H9 (cell line): ENCODE measurements around the gene DFFB. TPM values are rescaled to one million over a fixed set of nuclear protein-coding genes. Genes with fewer than 3 reads are reported as not detected.
A peak's percentile ranks its signal among the peaks of the same experiment; 100 is the strongest.

Source experiments
- DNase-seq: peaks from one replicate; pipeline ENCODE4 v3.0.0-alpha.2; 2017
- H2AFZ ChIP-seq: one replicate; pipeline ENCODE4 v1.6.1; 2013; ENCODE audit warnings: mild to moderate bottlenecking, low read length, control low read depth, moderate library complexity
- H2AK5ac ChIP-seq: 2 replicates; pipeline ENCODE4 v1.6.1; 2013; ENCODE audit warnings: low read length, control low read depth, mixed read lengths; ENCODE audit not compliant: insufficient read length
- H2BK120ac ChIP-seq: one replicate; pipeline ENCODE4 v1.6.1; 2013; ENCODE audit warnings: low read depth, mild to moderate bottlenecking, low read length, control low read depth, inconsistent platforms; ENCODE audit not compliant: poor library complexity, severe bottlenecking
- H2BK12ac ChIP-seq: 2 replicates; pipeline ENCODE4 v1.6.1; 2013; ENCODE audit warnings: low read length, control low read depth, mixed read lengths, low read depth; ENCODE audit not compliant: insufficient read length
- H2BK15ac ChIP-seq: 2 replicates; pipeline ENCODE4 v1.6.1; 2013; ENCODE audit warnings: low read depth, low read length, control low read depth
- H2BK20ac ChIP-seq: one replicate; pipeline ENCODE4 v1.6.1; 2013; ENCODE audit warnings: low read depth, mild to moderate bottlenecking, low read length, control low read depth, inconsistent platforms; ENCODE audit not compliant: poor library complexity, severe bottlenecking
- H2BK5ac ChIP-seq: 2 replicates; pipeline ENCODE4 v1.6.1; 2013; ENCODE audit warnings: low read length, control low read depth, mixed read lengths; ENCODE audit not compliant: insufficient read length
- H3K14ac ChIP-seq: 2 replicates; pipeline ENCODE4 v1.6.1; 2013; ENCODE audit warnings: low read length, control low read depth; ENCODE audit not compliant: insufficient read depth
- H3K18ac ChIP-seq: 2 replicates; pipeline ENCODE4 v1.6.1; 2013; ENCODE audit warnings: low read depth, mild to moderate bottlenecking, mixed read lengths, low read length, control low read depth; ENCODE audit not compliant: insufficient read length
- H3K23ac ChIP-seq: 2 replicates; pipeline ENCODE4 v1.6.1; 2013; ENCODE audit warnings: low read length, control low read depth, mixed read lengths, low read depth; ENCODE audit not compliant: insufficient read length
- H3K23me2 ChIP-seq: 2 replicates; pipeline ENCODE4 v1.6.1; 2013; ENCODE audit warnings: low read depth, mild to moderate bottlenecking, mixed read lengths, low read length, control low read depth; ENCODE audit not compliant: insufficient read length, poor library complexity, severe bottlenecking
- H3K27ac ChIP-seq: 2 replicates; pipeline ENCODE4 v1.5.1; 2013; ENCODE audit warnings: low read length, control low read depth, mixed read lengths, low read depth; ENCODE audit not compliant: insufficient read length
- H3K27me3 ChIP-seq: 2 replicates; pipeline ENCODE4 v1.6.1; 2013; ENCODE audit warnings: low read length, control low read depth, inconsistent platforms; ENCODE audit not compliant: insufficient read depth
- H3K4ac ChIP-seq: 2 replicates; pipeline ENCODE4 v1.6.1; 2013; ENCODE audit warnings: low read depth, mild to moderate bottlenecking, control low read depth, inconsistent platforms, low read length, moderate library complexity
- H3K4me1 ChIP-seq: 2 replicates; pipeline ENCODE4 v1.6.1; 2013; ENCODE audit warnings: low read length, control low read depth, inconsistent platforms; ENCODE audit not compliant: insufficient read depth
- H3K4me2 ChIP-seq: 2 replicates; pipeline ENCODE4 v1.6.1; 2013; ENCODE audit warnings: low read length, control low read depth, mixed read lengths; ENCODE audit not compliant: insufficient read length, insufficient read depth
- H3K56ac ChIP-seq: 2 replicates; pipeline ENCODE4 v1.6.1; 2013; ENCODE audit warnings: low read depth, mild to moderate bottlenecking, mixed read lengths, low read length, control low read depth; ENCODE audit not compliant: insufficient read length
- H3K79me1 ChIP-seq: 2 replicates; pipeline ENCODE4 v1.6.1; 2013; ENCODE audit warnings: low read depth, mild to moderate bottlenecking, moderate library complexity, low read length, control low read depth, inconsistent platforms; ENCODE audit not compliant: insufficient read depth, poor library complexity, severe bottlenecking
- H3K79me2 ChIP-seq: 2 replicates; pipeline ENCODE4 v1.6.1; 2013; ENCODE audit warnings: low read length, control low read depth, inconsistent platforms; ENCODE audit not compliant: insufficient read depth
- H3K9ac ChIP-seq: 2 replicates; pipeline ENCODE4 v1.6.1; 2013; ENCODE audit warnings: low read length, control low read depth, mixed read lengths; ENCODE audit not compliant: insufficient read length; ENCODE audit errors: extremely low read depth
- H3K9me3 ChIP-seq: one replicate; pipeline ENCODE4 v1.6.1; 2013; ENCODE audit warnings: low read depth, low read length, inconsistent platforms; ENCODE audit not compliant: control insufficient read depth
- H3T11ph ChIP-seq: one replicate; pipeline ENCODE4 v1.6.1; 2013; ENCODE audit warnings: mild to moderate bottlenecking, low read length, control low read depth, inconsistent platforms
- H4K20me1 ChIP-seq: one replicate; pipeline ENCODE4 v1.6.1; 2013; ENCODE audit not compliant: control insufficient read depth, insufficient read length, insufficient read depth
- H4K5ac ChIP-seq: 2 replicates; pipeline ENCODE4 v1.6.1; 2013; ENCODE audit warnings: low read depth, mild to moderate bottlenecking, mixed read lengths, low read length, control low read depth; ENCODE audit not compliant: insufficient read length
- H4K8ac ChIP-seq: replicated peaks from 2 replicates; pipeline ENCODE4 v1.6.1; 2013; ENCODE audit warnings: low read length, control low read depth, mixed read lengths, low read depth; ENCODE audit not compliant: insufficient read length
- H4K91ac ChIP-seq: 2 replicates; pipeline ENCODE4 v1.6.1; 2013; ENCODE audit warnings: low read depth, mild to moderate bottlenecking, moderate library complexity, mixed read lengths, low read length, control low read depth; ENCODE audit not compliant: insufficient read length
- H3K27ac Mint-ChIP-seq, 3 experiments: 2 replicates in 2 of 3; 3 replicates in 1 of 3; pipeline ENCODE4 v1.8.0; 2020 to 2021; ENCODE audit warnings: mixed read lengths in 3 of 3, mild to moderate bottlenecking in 1 of 3, moderate library complexity in 1 of 3
- H3K27me3 Mint-ChIP-seq: 2 replicates; pipeline ENCODE4 v1.8.0; 2021; ENCODE audit warnings: low read depth, mild to moderate bottlenecking, moderate library complexity, mixed read lengths
- H3K36me3 Mint-ChIP-seq, 3 experiments: 2 replicates in 2 of 3; 3 replicates in 1 of 3; pipeline ENCODE4 v1.8.0; 2020 to 2021; ENCODE audit warnings: low read depth in 3 of 3, mixed read lengths in 3 of 3; ENCODE audit not compliant: insufficient read depth in 1 of 3
- H3K4me1 Mint-ChIP-seq, 2 experiments: 2 replicates each; pipeline ENCODE4 v1.8.0; 2020; ENCODE audit warnings: mixed read lengths in 2 of 2
- H3K4me3 Mint-ChIP-seq, 2 experiments: 2 replicates in 1 of 2; 3 replicates in 1 of 2; pipeline ENCODE4 v1.8.0; 2020 to 2021; ENCODE audit warnings: mild to moderate bottlenecking in 2 of 2, mixed read lengths in 2 of 2, moderate library complexity in 1 of 2
- H3K9me3 Mint-ChIP-seq, 2 experiments: 2 replicates in 1 of 2; 3 replicates in 1 of 2; pipeline ENCODE4 v1.8.0; 2020; ENCODE audit warnings: mild to moderate bottlenecking in 2 of 2, mixed read lengths in 2 of 2, moderate library complexity in 1 of 2
- CTCF ChIP-seq: fragments of 200-600 bp; sonication (generic); conservative IDR thresholded peaks from 3 replicates; pipeline ENCODE4 v1.8.0; 2021; ENCODE audit warnings: antibody characterized with exemption, mild to moderate bottlenecking
- WGBS: extraction: QIAGEN DNeasy Blood & Tissue Kit; methylation state at CpG from one replicate; pipeline ENCODE4 v1.1.7; 2013; ENCODE audit warnings: missing lambda C conversion rate, low lambda C conversion rate, mixed read lengths; ENCODE audit not compliant: insufficient read length; ENCODE audit errors: extremely low coverage; 5-methylcytosine and 5-hydroxymethylcytosine counted together
- total RNA-seq: library from RNA; stranded (reverse); gene quantifications from 2 replicates; pipeline ENCODE4 v1.2.1, GENCODE V29; 2021

Gene DFFB
- total RNA-seq, 1 experiment from 2014 or later, result 9.7 TPM

- Mint-ChIP-seq H3K27me3 (no peaks in the 10 kb centered on the region), H3K36me3 (peaks cover 2 to 17% (median 8%) of the 10 kb centered on the region in 3 experiments), H3K9me3 (peaks cover 13 to 15% of the 10 kb centered on the region in 2 experiments), H3K4me3 (peak overlapping the region; percentile 84 to 95), H3K4me1 (peaks cover 30 to 36% of the 10 kb centered on the region in 2 experiments), H3K27ac (peak overlapping the region; percentile 99 to 100 (median 99); a peak in 5 of 7 replicates)
- Histone ChIP-seq H3K4me1 (no peaks in the 10 kb centered on the region), H2BK5ac (no peak overlapping the region), H3K4me2 (peak overlapping the region; percentile 28), H3K27me3 (no peaks in the 10 kb centered on the region), H3K79me1 (peaks cover 11% of the 10 kb centered on the region), H3K79me2 (peaks cover 22% of the 10 kb centered on the region; the same call in 1 of the 2 replicates), H2BK120ac (no peak overlapping the region), H3K4ac (no peak overlapping the region), H2BK20ac (no peak overlapping the region), H2BK12ac (no peak overlapping the region), H3K56ac (no peak overlapping the region), H3K9me3 (no peaks in the 10 kb centered on the region), H4K5ac (no peak overlapping the region), H4K20me1 (no peaks in the 10 kb centered on the region), H2AFZ (no peak overlapping the region), H4K8ac (no peak overlapping the region), H3K9ac (peak overlapping the region; percentile 41), H3K18ac (peak overlapping the region; percentile 50), H2BK15ac (no peak overlapping the region), H3K23ac (no peak overlapping the region), H3K23me2 (peaks cover 7% of the 10 kb centered on the region), H3K14ac (peak overlapping the region; percentile 9; the same call in 1 of the 2 replicates), H4K91ac (no peak overlapping the region), H3T11ph (no peak overlapping the region), H2AK5ac (no peak overlapping the region), H3K27ac (no peak overlapping the region)
- no peak for TF ChIP-seq CTCF
- DNase-seq, result peak; percentile 97
- WGBS, result no CpG with 5 or more reads among the region's 51 CpGs
These were observed 43.8 kb downstream of the DFFB start for GRCh38 chr1:3900969-3901529.
